Uterus (tissue), 4 donors: ENCODE data around the gene SBF1. TPM values are rescaled to one million over a fixed set of nuclear protein-coding genes. Genes with fewer than 3 reads are reported as not detected.

Source experiments
- DNase-seq, 2 donors: peaks; one replicate each; pipeline ENCODE4 v3.0.0-alpha.2; 2019 to 2020
- H3K27ac ChIP-seq, 2 donors: fragments of 200-600 bp; sonication (generic); 1 replicate in 1 of 2; 2 replicates in 1 of 2; pipeline ENCODE4 v1.5.1; 2016 to 2018
- H3K27me3 ChIP-seq, 2 donors: fragments of 200-600 bp; sonication (generic); one replicate each; pipeline ENCODE4 v1.5.1; 2018 to 2019; ENCODE audit warnings: control low read depth in 1 of 2
- H3K36me3 ChIP-seq, 2 donors: fragments of 200-600 bp; sonication (generic); one replicate each; pipeline ENCODE4 v1.5.1; 2019; ENCODE audit warnings: control low read depth in 1 of 2
- H3K4me1 ChIP-seq, 2 donors: fragments of 200-600 bp; sonication (generic); one replicate each; pipeline ENCODE4 v1.5.1; 2018 to 2019; ENCODE audit warnings: control low read depth in 1 of 2
- H3K4me3 ChIP-seq, 2 donors: fragments of 200-600 bp; sonication (generic); 1 replicate in 1 of 2; 2 replicates in 1 of 2; pipeline ENCODE4 v1.5.1; 2018 to 2019; ENCODE audit warnings: mild to moderate bottlenecking in 1 of 2
- H3K9me3 ChIP-seq, 2 donors: fragments of 200-600 bp; sonication (generic); one replicate each; pipeline ENCODE4 v1.5.1; 2019; ENCODE audit warnings: control low read depth in 1 of 2
- CTCF ChIP-seq, 4 experiments: fragments of 200-600 bp in 2 of 4; fragments of 450-650 bp in 2 of 4; sonication (generic) in 2 of 4; IDR thresholded peaks; one replicate each; pipeline ENCODE4 v1.5.1; 2016 to 2019; ENCODE audit warnings: antibody characterized with exemption in 4 of 4, mild to moderate bottlenecking in 2 of 4, moderate library complexity in 1 of 4
- POLR2A ChIP-seq, 2 donors: fragments of 450-650 bp; IDR thresholded peaks; one replicate each; pipeline ENCODE4 v1.6.1; 2016; ENCODE audit warnings: antibody characterized with exemption in 2 of 2, mild to moderate bottlenecking in 1 of 2, moderate library complexity in 1 of 2
- intact Hi-C: fragments of 100-400 bp; cut with DNase I; formaldehyde crosslinking; loops from one replicate; pipeline ENCODE4 v1.15.1; 2023; ENCODE audit warnings: low total_unique reads
- total RNA-seq, 4 donors: library from RNA; depleted of rRNA in 3 of 4; stranded (reverse); fragments of >200 nt in 3 of 4; gene quantifications; one replicate each; pipeline versions ENCODE4 v1.1.0 to v1.2.4, GENCODE V29; 2014 to 2023
- donor health status: DM: yes; HTN: yes; CAD: no.

SBF1 gene
- total RNA-seq, 4 donors from 2014 or later, result 35.0 to 84.0 (median 60.9) TPM

GRCh38 chr22:50422046-50422445 lies 52.8 kb downstream of the SBF1 start:
- intact Hi-C loops, result loop anchor here (5.0 kb wide), 1 partner anchor 290 kb away; no protein-coding TSS in a partner anchor
- no peaks in the 10 kb centered on the region for H3K9me3 ChIP-seq
- no peak for DNase-seq
- H3K4me3 ChIP-seq, result no peak overlapping the region
- TF ChIP-seq CTCF (IDR thresholded peaks at IDR 0.05), result no peak
- no peak for TF ChIP-seq POLR2A (IDR thresholded peaks at IDR 0.05)
- H3K27me3 ChIP-seq, result no peaks in the 10 kb centered on the region
- no peaks in the 10 kb centered on the region for H3K36me3 ChIP-seq
- no peaks in the 10 kb centered on the region for H3K4me1 ChIP-seq
- no peak overlapping the region for H3K27ac ChIP-seq

- intact Hi-C loops, result loop anchor here (5.0 kb wide), 1 partner anchor 288 kb away; no protein-coding TSS in a partner anchor
- Histone ChIP-seq H3K27ac (no peak overlapping the region), H3K9me3 (no peaks in the 10 kb centered on the region), H3K27me3 (no peaks in the 10 kb centered on the region), H3K36me3 (no peaks in the 10 kb centered on the region), H3K4me1 (no peaks in the 10 kb centered on the region), H3K4me3 (no peak overlapping the region)
- no peak for TF ChIP-seq CTCF (IDR thresholded peaks at IDR 0.05)
- no peak for TF ChIP-seq POLR2A (IDR thresholded peaks at IDR 0.05)
- DNase-seq, result no peak
Observed at GRCh38 chr22:50420581-50420980, 54.3 kb downstream of the SBF1 start.

- H3K27ac ChIP-seq, result no peak overlapping the region
- no peaks in the 10 kb centered on the region for H3K4me1 ChIP-seq
- no peaks in the 10 kb centered on the region for H3K9me3 ChIP-seq
- no peaks in the 10 kb centered on the region for H3K36me3 ChIP-seq
- no peak for DNase-seq
- no peaks in the 10 kb centered on the region for H3K27me3 ChIP-seq
- intact Hi-C loops, result loop anchor here (5.0 kb wide), 1 partner anchor 288 kb away; no protein-coding TSS in a partner anchor
- TF ChIP-seq POLR2A (IDR thresholded peaks at IDR 0.05) (no peak), CTCF (IDR thresholded peaks at IDR 0.05) (no peak)
- H3K4me3 ChIP-seq, result no peak overlapping the region
Observed at GRCh38 chr22:50420015-50420414, 54.8 kb downstream of the SBF1 start.

GRCh38 chr22:50419116-50419515 lies 55.7 kb downstream of the SBF1 start:
- H3K36me3 ChIP-seq, result no peaks in the 10 kb centered on the region
- no peak for DNase-seq
- H3K9me3 ChIP-seq, result no peaks in the 10 kb centered on the region
- no peaks in the 10 kb centered on the region for H3K4me1 ChIP-seq
- intact Hi-C loops, result no loop called here
- no peaks in the 10 kb centered on the region for H3K27me3 ChIP-seq
- H3K4me3 ChIP-seq, result no peak overlapping the region
- no peak for TF ChIP-seq POLR2A (IDR thresholded peaks at IDR 0.05)
- H3K27ac ChIP-seq, result no peak overlapping the region

- Histone ChIP-seq H3K4me3 (no peak overlapping the region), H3K9me3 (no peaks in the 10 kb centered on the region), H3K36me3 (no peaks in the 10 kb centered on the region), H3K27me3 (no peaks in the 10 kb centered on the region), H3K27ac (no peak overlapping the region), H3K4me1 (no peaks in the 10 kb centered on the region)
- intact Hi-C loops, result no loop called here
- TF ChIP-seq CTCF (IDR thresholded peaks at IDR 0.05) (no peak), POLR2A (IDR thresholded peaks at IDR 0.05) (no peak)
- no peak for DNase-seq
Observed at GRCh38 chr22:50418624-50419023, 56.2 kb downstream of the SBF1 start.
